Measurements from ENCODE around the gene MAP3K13. TPM values are rescaled to one million over a fixed set of nuclear protein-coding genes. Genes with fewer than 3 reads are reported as not detected.

The MAP3K13 gene
- total RNA-seq, 1 experiment from 2014 or later, result 10.6 TPM

DNA sequence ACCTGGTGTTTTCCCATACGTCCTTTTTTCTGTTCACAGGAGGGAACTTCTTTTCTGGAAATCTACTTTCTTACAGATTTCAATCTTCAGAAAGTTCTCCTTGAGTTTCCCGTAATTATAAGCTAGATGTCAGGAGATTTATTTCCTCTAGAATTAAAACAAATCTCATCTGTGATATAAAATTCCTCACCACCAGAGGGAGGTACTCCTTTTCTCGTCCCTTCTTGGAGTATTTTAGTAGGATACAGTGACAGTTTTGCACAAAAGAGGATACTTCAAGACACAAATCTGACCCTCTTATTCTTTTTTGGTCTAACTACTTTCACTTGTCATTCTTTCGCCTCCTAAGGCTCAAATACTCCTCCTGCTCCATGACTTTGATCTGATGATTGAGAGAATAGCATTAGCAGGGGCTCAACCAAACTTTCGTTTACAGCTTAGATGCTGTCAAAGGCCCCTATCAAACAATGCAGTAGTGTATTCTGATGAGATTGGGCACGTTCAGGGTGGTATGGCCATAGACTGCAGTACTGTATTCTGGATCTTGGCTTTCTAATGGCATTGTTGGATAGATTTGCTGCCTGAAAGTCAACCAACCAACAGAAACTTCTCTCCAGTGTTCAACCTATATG is 97.9 kb downstream of the MAP3K13 start:
- no peak overlapping the region for H3K14ac ChIP-seq (ENCODE audit: insufficient read depth, low read length)
- no peak for DNase-seq
- no peak overlapping the region for H2BK15ac ChIP-seq (ENCODE audit: low read depth, low read length)
- no peak overlapping the region for H2BK20ac ChIP-seq (ENCODE audit: low read depth, low read length, poor library complexity, severe bottlenecking)
- no peaks in the 10 kb centered on the region for H3K27me3 ChIP-seq (ENCODE audit: insufficient read depth, low read length)
- H3K27ac ChIP-seq (ENCODE audit: insufficient read length, low read depth, low read length), result no peak overlapping the region
- H4K91ac ChIP-seq (ENCODE audit: insufficient read length, low read depth, low read length), result no peak overlapping the region
- no peak overlapping the region for H3K4me2 ChIP-seq (ENCODE audit: insufficient read depth, insufficient read length, low read length)
- H3K4ac ChIP-seq (ENCODE audit: low read depth, low read length), result no peak overlapping the region
- Mint-ChIP-seq H3K36me3 (ENCODE audit: insufficient read depth in 1 of 3, low read depth in 3 of 3) (no peaks in the 10 kb centered on the region), H3K4me3 (no peak overlapping the region), H3K9me3 (no peaks in the 10 kb centered on the region; a peak in 1 of 5 replicates), H3K4me1 (peaks cover 0 to 2% of the 10 kb centered on the region in 2 experiments; a peak in 1 of 4 replicates), H3K27ac (no peak overlapping the region), H3K27me3 (ENCODE audit: low read depth) (no peaks in the 10 kb centered on the region)
- H4K20me1 ChIP-seq (ENCODE audit: control insufficient read depth, insufficient read depth, insufficient read length), result no peaks in the 10 kb centered on the region
- no peak overlapping the region for H4K8ac ChIP-seq (replicated peaks; ENCODE audit: insufficient read length, low read depth, low read length)
- H3T11ph ChIP-seq (ENCODE audit: low read length), result no peak overlapping the region
- H3K23me2 ChIP-seq (ENCODE audit: insufficient read length, low read depth, low read length, poor library complexity, severe bottlenecking), result no peaks in the 10 kb centered on the region
- H3K79me1 ChIP-seq (ENCODE audit: insufficient read depth, low read depth, low read length, poor library complexity, severe bottlenecking), result no peaks in the 10 kb centered on the region
- H2BK12ac ChIP-seq (ENCODE audit: insufficient read length, low read depth, low read length), result no peak overlapping the region
- no CpG with 5 or more reads among the region's 6 CpGs for WGBS (ENCODE audit: extremely low coverage, insufficient read length, low lambda C conversion rate)
- H3K9me3 ChIP-seq (ENCODE audit: control insufficient read depth, low read depth, low read length), result no peaks in the 10 kb centered on the region
- H3K18ac ChIP-seq (ENCODE audit: insufficient read length, low read depth, low read length), result no peak overlapping the region
- H2BK120ac ChIP-seq (ENCODE audit: low read depth, low read length, poor library complexity, severe bottlenecking), result no peak overlapping the region
- H3K23ac ChIP-seq (ENCODE audit: insufficient read length, low read depth, low read length), result no peak overlapping the region
- H4K5ac ChIP-seq (ENCODE audit: insufficient read length, low read depth, low read length), result no peak overlapping the region
- H3K56ac ChIP-seq (ENCODE audit: insufficient read length, low read depth, low read length), result no peak overlapping the region
- H2AK5ac ChIP-seq (ENCODE audit: insufficient read length, low read length), result no peak overlapping the region
- H3K79me2 ChIP-seq (ENCODE audit: insufficient read depth, low read length), result no peaks in the 10 kb centered on the region
- no peak overlapping the region for H2BK5ac ChIP-seq (ENCODE audit: insufficient read length, low read length)
- H3K9ac ChIP-seq (ENCODE audit: extremely low read depth, insufficient read length, low read length), result no peak overlapping the region
- TF ChIP-seq, protein P1, sequence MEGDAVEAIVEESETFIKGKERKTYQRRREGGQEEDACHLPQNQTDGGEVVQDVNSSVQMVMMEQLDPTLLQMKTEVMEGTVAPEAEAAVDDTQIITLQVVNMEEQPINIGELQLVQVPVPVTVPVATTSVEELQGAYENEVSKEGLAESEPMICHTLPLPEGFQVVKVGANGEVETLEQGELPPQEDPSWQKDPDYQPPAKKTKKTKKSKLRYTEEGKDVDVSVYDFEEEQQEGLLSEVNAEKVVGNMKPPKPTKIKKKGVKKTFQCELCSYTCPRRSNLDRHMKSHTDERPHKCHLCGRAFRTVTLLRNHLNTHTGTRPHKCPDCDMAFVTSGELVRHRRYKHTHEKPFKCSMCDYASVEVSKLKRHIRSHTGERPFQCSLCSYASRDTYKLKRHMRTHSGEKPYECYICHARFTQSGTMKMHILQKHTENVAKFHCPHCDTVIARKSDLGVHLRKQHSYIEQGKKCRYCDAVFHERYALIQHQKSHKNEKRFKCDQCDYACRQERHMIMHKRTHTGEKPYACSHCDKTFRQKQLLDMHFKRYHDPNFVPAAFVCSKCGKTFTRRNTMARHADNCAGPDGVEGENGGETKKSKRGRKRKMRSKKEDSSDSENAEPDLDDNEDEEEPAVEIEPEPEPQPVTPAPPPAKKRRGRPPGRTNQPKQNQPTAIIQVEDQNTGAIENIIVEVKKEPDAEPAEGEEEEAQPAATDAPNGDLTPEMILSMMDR (conservative IDR thresholded peaks at IDR 0.05), result peak; percentile 68
- no peaks in the 10 kb centered on the region for H3K4me1 ChIP-seq (ENCODE audit: insufficient read depth, low read length)
- H2AFZ ChIP-seq (ENCODE audit: low read length), result no peak overlapping the region

Measured in H9 (cell line).